GM23248 (cell line): ENCODE measurements around the gene ATF2.
"Not testable (repeated sequence)": the region's sequence is repeated elsewhere in the genome, so short reads cannot be mapped to it uniquely, and the experiment has no call there.

ENCODE experiments used
- EZH2 ChIP-seq: fragments of 200-600 bp; sonication (generic); IDR thresholded peaks from 2 replicates; pipeline ENCODE4 v1.6.1; 2018; ENCODE audit warnings: antibody characterized with exemption, mild to moderate bottlenecking; ENCODE audit not compliant: insufficient read depth, poor library complexity, severe bottlenecking
- EZH2phosphoT487 ChIP-seq: fragments of 200-600 bp; sonication (generic); IDR thresholded peaks from 2 replicates; pipeline ENCODE4 v1.6.1; 2018; ENCODE audit warnings: antibody characterized with exemption, moderate library complexity, mild to moderate bottlenecking, low read depth; ENCODE audit not compliant: insufficient read depth

DNA sequence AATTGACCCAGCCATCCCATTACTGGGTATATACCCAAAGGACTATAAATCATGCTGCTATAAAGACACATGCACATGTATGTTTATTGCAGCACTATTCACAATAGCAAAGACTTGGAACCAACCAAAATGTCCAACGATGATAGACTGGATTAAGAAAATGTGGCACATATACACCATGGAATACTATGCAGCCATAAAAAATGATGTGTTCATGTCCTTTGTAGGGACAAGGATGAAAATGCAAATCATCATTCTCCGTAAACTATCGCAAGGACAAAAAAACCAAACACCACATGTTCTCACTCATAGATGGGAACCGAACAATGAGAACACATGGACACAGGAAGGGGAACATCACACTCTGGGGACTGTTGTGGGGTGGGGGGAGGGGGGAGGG lies 83.9 kb downstream of the ATF2 start:
- TF ChIP-seq EZH2, EZH2phosphoT487: not testable (repeated sequence)
